Hepatocyte (in vitro differentiated cells): ENCODE results near the gene TXNRD2. TPM values are rescaled to one million over a fixed set of nuclear protein-coding genes. Genes with fewer than 3 reads are reported as not detected.

Experiments used
- DNase-seq: peaks from one replicate; pipeline ENCODE4 v3.0.0-alpha.2; 2016; ENCODE audit warnings: low spot score
- H2AFZ ChIP-seq: fragments of 200-600 bp; sonication (generic); 2 replicates; pipeline ENCODE4 v1.6.0; 2016; ENCODE audit warnings: antibody characterized with exemption, mild to moderate bottlenecking
- H3K27ac ChIP-seq: fragments of 200-600 bp; sonication (generic); 2 replicates; pipeline ENCODE4 v1.5.1; 2016; ENCODE audit warnings: mild to moderate bottlenecking
- H3K27me3 ChIP-seq: fragments of 200-600 bp; sonication (generic); 2 replicates; pipeline ENCODE4 v1.6.1; 2016
- H3K36me3 ChIP-seq: fragments of 200-600 bp; sonication (generic); replicated peaks from 2 replicates; pipeline ENCODE4 v1.5.1; 2016; ENCODE audit warnings: low read depth; ENCODE audit not compliant: insufficient read depth
- H3K4me1 ChIP-seq: fragments of 200-600 bp; sonication (generic); 2 replicates; pipeline ENCODE4 v1.5.1; 2016; ENCODE audit warnings: mild to moderate bottlenecking, moderate library complexity; ENCODE audit not compliant: insufficient read depth
- H3K4me2 ChIP-seq: fragments of 200-600 bp; sonication (generic); 2 replicates; pipeline ENCODE4 v1.6.0; 2016
- H3K4me3 ChIP-seq: fragments of 200-600 bp; sonication (generic); 2 replicates; pipeline ENCODE4 v1.5.1; 2016; ENCODE audit warnings: mild to moderate bottlenecking
- H3K79me2 ChIP-seq: fragments of 200-600 bp; sonication (generic); 2 replicates; pipeline ENCODE4 v1.6.0; 2017; ENCODE audit warnings: mild to moderate bottlenecking
- H3K9me2 ChIP-seq: fragments of 200-600 bp; sonication (generic); replicated peaks from 2 replicates; pipeline ENCODE4 v1.6.0; 2017; ENCODE audit warnings: mild to moderate bottlenecking; ENCODE audit not compliant: insufficient read depth
- H3K9me3 ChIP-seq: fragments of 200-600 bp; sonication (generic); 2 replicates; pipeline ENCODE4 v1.5.1; 2016; ENCODE audit warnings: low read depth, mild to moderate bottlenecking
- H4K20me1 ChIP-seq: fragments of 200-600 bp; sonication (generic); 2 replicates; pipeline ENCODE4 v1.6.0; 2016; ENCODE audit warnings: mild to moderate bottlenecking; ENCODE audit not compliant: insufficient read depth, poor library complexity, severe bottlenecking
- CTCF ChIP-seq: fragments of 200-600 bp; sonication (generic); IDR thresholded peaks from 2 replicates; pipeline ENCODE4 v1.5.1; 2016; ENCODE audit warnings: antibody characterized with exemption, mild to moderate bottlenecking; ENCODE audit not compliant: poor library complexity
- EZH2 ChIP-seq: fragments of 200-600 bp; sonication (generic); IDR thresholded peaks from 2 replicates; pipeline ENCODE4 v1.6.1; 2016; ENCODE audit warnings: antibody characterized with exemption, mild to moderate bottlenecking, borderline replicate concordance
- EZH2phosphoT487 ChIP-seq: fragments of 200-600 bp; sonication (generic); IDR thresholded peaks from one replicate; pipeline ENCODE4 v1.6.1; 2018; ENCODE audit warnings: antibody characterized with exemption, mild to moderate bottlenecking, low read depth, moderate library complexity; ENCODE audit not compliant: unreplicated experiment, severe bottlenecking
- WGBS: methylation state at CpG from one replicate; pipeline ENCODE4 v1.1.6; 2016; ENCODE audit warnings: low lambda C conversion rate; ENCODE audit errors: missing lambda C conversion rate; 5-methylcytosine and 5-hydroxymethylcytosine counted together
- polyA plus RNA-seq: library from polyadenylated mRNA; unstranded; fragments of >200 nt; fragmentation: Nextera tagmentation; extraction: Ambion mirVana; gene quantifications from 2 replicates; pipeline ENCODE4 v1.2.1, GENCODE V29; 2016
- total RNA-seq: library from RNA; depleted of rRNA; stranded (reverse); fragments of >200 nt; gene quantifications from 2 replicates; pipeline ENCODE4 v1.2.3, GENCODE V29; 2014

The TXNRD2 gene
- total and polyA plus RNA-seq, 2 experiments from 2014 or later, result 0.60 to 2.1 TPM

DNA sequence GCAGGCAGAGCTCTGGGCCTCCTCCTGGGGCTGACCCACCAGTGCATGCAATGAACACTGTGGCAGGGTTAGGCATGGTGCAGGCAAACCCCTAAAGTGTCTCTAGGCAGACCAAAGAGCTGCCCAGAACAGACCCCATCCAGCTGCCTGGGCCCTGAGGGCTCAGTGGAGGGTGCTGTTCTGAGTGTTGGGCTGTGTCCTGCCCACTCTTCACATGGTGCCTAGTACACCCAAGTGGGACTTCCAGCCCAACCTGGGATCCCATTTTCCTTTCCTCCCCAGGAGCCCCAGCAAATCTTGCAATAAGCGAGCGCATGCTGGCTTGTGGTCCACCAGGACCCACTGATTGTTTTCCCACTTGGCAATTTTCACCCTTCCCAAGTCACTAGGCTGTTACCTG, 48.6 kb upstream of the TXNRD2 start:
- TF ChIP-seq CTCF (no peak), EZH2 (no peak), EZH2phosphoT487 (no peak)
- Histone ChIP-seq H4K20me1 (peaks cover 8% of the 10 kb centered on the region), H3K79me2 (peaks cover 8% of the 10 kb centered on the region), H3K9me3 (no peaks in the 10 kb centered on the region), H2AFZ (no peak overlapping the region), H3K27ac (no peak overlapping the region), H3K4me3 (no peak overlapping the region), H3K36me3 (no peaks in the 10 kb centered on the region), H3K4me2 (no peak overlapping the region), H3K9me2 (no peaks in the 10 kb centered on the region), H3K4me1 (no peaks in the 10 kb centered on the region), H3K27me3 (no peaks in the 10 kb centered on the region)
- no peak for DNase-seq
- 80% methylated on average over 2 of the region's 2 CpGs for WGBS

DNA sequence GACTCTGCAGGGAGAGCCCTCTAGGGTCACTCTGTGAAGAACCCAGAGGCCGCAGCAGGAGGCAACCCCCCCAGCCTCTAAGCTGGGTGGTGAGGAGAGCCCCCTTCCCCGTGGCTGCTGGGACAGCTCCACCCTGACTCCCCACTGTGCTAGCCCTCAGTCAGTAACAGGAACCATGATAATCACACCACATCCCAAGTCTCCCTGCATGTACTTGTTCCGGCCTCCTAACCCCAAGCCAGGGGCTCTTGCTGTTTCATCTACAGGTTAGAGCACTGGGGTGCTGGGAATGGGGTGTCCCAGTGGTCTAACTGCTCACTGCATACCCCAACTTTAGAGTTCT, 48.1 kb upstream of the TXNRD2 start:
- Histone ChIP-seq H2AFZ (no peak overlapping the region), H3K36me3 (no peaks in the 10 kb centered on the region), H3K27me3 (no peaks in the 10 kb centered on the region), H3K9me2 (no peaks in the 10 kb centered on the region), H3K27ac (no peak overlapping the region), H3K4me1 (peaks cover 1% of the 10 kb centered on the region), H3K4me2 (no peak overlapping the region), H3K4me3 (no peak overlapping the region), H3K79me2 (peaks cover 11% of the 10 kb centered on the region), H4K20me1 (peaks cover 9% of the 10 kb centered on the region), H3K9me3 (no peaks in the 10 kb centered on the region)
- TF ChIP-seq EZH2phosphoT487 (no peak), EZH2 (no peak), CTCF (no peak)
- DNase-seq, result no peak
- WGBS, result 72% methylated on average over 3 of the region's 3 CpGs

DNA sequence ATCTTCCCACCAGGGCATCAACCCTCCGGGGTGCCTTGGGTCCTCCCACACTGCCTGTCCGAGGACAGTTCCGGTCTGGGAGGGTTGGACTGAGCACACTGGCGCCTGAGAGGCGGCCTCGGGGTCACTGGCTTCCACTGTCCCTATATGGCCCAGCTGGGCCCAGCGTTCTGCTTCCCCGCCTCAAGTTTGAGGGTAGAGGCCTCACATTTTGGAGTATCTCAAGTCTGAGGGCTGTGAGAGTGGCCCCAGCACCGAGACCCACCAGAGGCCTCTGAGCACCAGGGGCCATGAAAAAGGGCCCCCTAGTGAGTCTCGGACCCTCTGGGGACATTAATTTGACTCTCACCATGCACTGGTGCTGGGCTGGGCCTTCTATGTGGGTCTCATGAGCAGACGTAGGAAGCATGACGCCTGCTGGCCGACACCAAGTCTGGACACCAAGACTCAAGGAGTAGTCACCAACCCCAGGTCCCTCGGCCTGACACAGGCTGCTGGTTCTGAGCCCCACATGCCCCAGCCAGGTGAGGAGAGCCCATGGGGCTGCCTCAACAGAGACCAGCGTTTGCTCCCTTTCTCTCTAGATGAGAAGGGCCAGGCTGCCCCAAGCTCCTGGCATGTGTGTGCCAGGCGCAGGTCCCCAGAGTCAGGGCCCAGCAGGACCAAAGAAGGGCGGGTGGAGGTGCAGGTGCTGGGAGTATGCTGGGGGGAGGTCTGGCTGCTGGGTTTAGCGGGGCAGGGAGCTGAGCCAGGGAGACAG, 47.5 kb upstream of the TXNRD2 start:
- Histone ChIP-seq H3K36me3 (no peaks in the 10 kb centered on the region), H3K4me2 (no peak overlapping the region), H3K79me2 (peaks cover 13% of the 10 kb centered on the region), H2AFZ (no peak overlapping the region), H3K9me2 (no peaks in the 10 kb centered on the region), H3K27ac (no peak overlapping the region), H4K20me1 (peaks cover 9% of the 10 kb centered on the region), H3K4me3 (no peak overlapping the region), H3K9me3 (no peaks in the 10 kb centered on the region), H3K4me1 (peaks cover 7% of the 10 kb centered on the region), H3K27me3 (no peaks in the 10 kb centered on the region)
- DNase-seq, result no peak
- WGBS, result 90% methylated on average over 16 of the region's 18 CpGs
- TF ChIP-seq EZH2phosphoT487 (no peak), EZH2 (no peak), CTCF (no peak)
